Caco-2 (cell line): Measurements from ENCODE around the gene DNAH8. TPM values are rescaled to one million over a fixed set of nuclear protein-coding genes. Genes with fewer than 3 reads are reported as not detected.

Source experiments
- BruUV-seq: library from RNA; stranded (reverse); fragments of 400-500 nt; replicated peaks from 2 replicates; lab custom pipeline; 2021; lab: Mats Ljungman, UMichigan
- CTCF ChIA-PET: fragments of 300-600 bp; sonication (Branson Sonifier 250); formaldehyde crosslinking; loops from one replicate; lab custom pipeline; 2022; ENCODE audit warnings: antibody characterized with exemption; lab: Charles Lee
- POLR2A ChIA-PET: fragments of 300-600 bp; sonication (Branson Sonifier 250); formaldehyde crosslinking; loops from one replicate; lab custom pipeline; 2022; ENCODE audit warnings: antibody characterized with exemption; lab: Charles Lee
- DNase-seq, 2 experiments: peaks; one replicate each; pipeline versions ENCODE4 v3.0.0 to v3.0.0-alpha.2; 2020 to 2022
- H3K27me3 ChIP-seq: replicated peaks from 2 replicates; pipeline ENCODE4 v1.6.0; 2011; ENCODE audit warnings: low read length; ENCODE audit not compliant: control insufficient read depth, insufficient read depth
- H3K36me3 ChIP-seq: 2 replicates; pipeline ENCODE4 v1.5.1; 2011; ENCODE audit warnings: low read length; ENCODE audit not compliant: control insufficient read depth, insufficient read depth
- H3K4me1 ChIP-seq: fragments of 250-450 bp; sonication (Bioruptor Pico); 2 replicates; pipeline ENCODE4 v1.5.1; 2020; ENCODE audit warnings: mild to moderate bottlenecking
- H3K4me3 ChIP-seq: 2 replicates; pipeline ENCODE4 v1.5.1; 2011; ENCODE audit warnings: low read depth, mild to moderate bottlenecking, control low read depth, low read length
- H3K9me3 ChIP-seq: fragments of 250-450 bp; sonication (Bioruptor Pico); 2 replicates; pipeline ENCODE4 v1.5.1; 2020; ENCODE audit warnings: mild to moderate bottlenecking, moderate library complexity
- H3K27ac Mint-ChIP-seq: one replicate; pipeline ENCODE4 v1.8.0; 2022; ENCODE audit warnings: mixed read lengths; ENCODE audit not compliant: unreplicated experiment
- H3K27me3 Mint-ChIP-seq: one replicate; pipeline ENCODE4 v1.8.0; 2022; ENCODE audit warnings: mixed read lengths; ENCODE audit not compliant: insufficient read depth, unreplicated experiment
- H3K36me3 Mint-ChIP-seq: one replicate; pipeline ENCODE4 v1.8.0; 2022; ENCODE audit warnings: mild to moderate bottlenecking, mixed read lengths; ENCODE audit not compliant: insufficient read depth, unreplicated experiment
- H3K4me1 Mint-ChIP-seq: one replicate; pipeline ENCODE4 v1.8.0; 2022; ENCODE audit warnings: low read depth, mixed read lengths; ENCODE audit not compliant: unreplicated experiment
- H3K4me3 Mint-ChIP-seq: one replicate; pipeline ENCODE4 v1.8.0; 2022; ENCODE audit warnings: mild to moderate bottlenecking, moderate library complexity, mixed read lengths; ENCODE audit not compliant: unreplicated experiment
- H3K9me3 Mint-ChIP-seq: one replicate; pipeline ENCODE4 v1.8.0; 2022; ENCODE audit warnings: mixed read lengths; ENCODE audit not compliant: unreplicated experiment
- intact Hi-C: fragments of 100-400 bp; cut with micrococcal nuclease; formaldehyde crosslinking; loops from one replicate; pipeline ENCODE4 v1.10.0; 2022; ENCODE audit not compliant: unreplicated experiment
- total RNA-seq: library from RNA; stranded (reverse); gene quantifications from 2 replicates; pipeline ENCODE4 v1.2.3, GENCODE V29; 2022
- TF ChIP-seq, protein P1 (sequence below), 2 experiments: fragments of 200-600 bp in 1 of 2; IDR thresholded peaks; 1 replicate in 1 of 2; 2 replicates in 1 of 2; pipeline versions ENCODE4 v1.5.1 to v1.8.0; 2011 to 2022; ENCODE audit warnings: antibody characterized with exemption in 1 of 2, control low read depth in 1 of 2, inconsistent platforms in 1 of 2, low read depth in 1 of 2, low read length in 1 of 2, mild to moderate bottlenecking in 1 of 2, moderate library complexity in 1 of 2; ENCODE audit not compliant: insufficient read depth in 1 of 2, severe bottlenecking in 1 of 2, unreplicated experiment in 1 of 2

The DNAH8 gene
- total RNA-seq, 1 experiment from 2014 or later, result not detected

DNA sequence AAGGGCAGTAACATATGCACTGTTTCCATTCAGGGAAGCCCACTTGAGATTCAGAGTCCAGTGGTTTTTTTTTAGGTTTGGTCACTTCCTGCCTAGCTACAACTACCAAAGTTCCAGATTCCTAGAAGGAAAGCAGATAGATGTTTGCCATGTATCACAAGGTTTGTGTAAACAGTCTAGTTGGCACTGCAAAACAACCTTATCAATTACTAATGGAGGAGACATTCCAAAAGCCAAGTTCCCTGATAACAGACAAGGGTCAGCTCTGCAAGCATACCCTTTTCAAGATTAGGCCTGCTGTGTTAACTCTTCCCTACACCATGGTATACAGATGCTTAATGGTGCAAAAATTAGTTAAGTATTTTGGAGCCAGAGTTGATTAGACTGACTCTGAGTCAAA lies 192.2 kb downstream of the DNAH8 start:
- Mint-ChIP-seq H3K27me3 (no peaks in the 10 kb centered on the region), H3K9me3 (no peaks in the 10 kb centered on the region), H3K27ac (no peak overlapping the region), H3K4me1 (peaks cover 7% of the 10 kb centered on the region), H3K4me3 (no peak overlapping the region), H3K36me3 (no peaks in the 10 kb centered on the region)
- no peaks in the 10 kb centered on the region for H3K27me3 ChIP-seq
- TF ChIP-seq, protein P1, sequence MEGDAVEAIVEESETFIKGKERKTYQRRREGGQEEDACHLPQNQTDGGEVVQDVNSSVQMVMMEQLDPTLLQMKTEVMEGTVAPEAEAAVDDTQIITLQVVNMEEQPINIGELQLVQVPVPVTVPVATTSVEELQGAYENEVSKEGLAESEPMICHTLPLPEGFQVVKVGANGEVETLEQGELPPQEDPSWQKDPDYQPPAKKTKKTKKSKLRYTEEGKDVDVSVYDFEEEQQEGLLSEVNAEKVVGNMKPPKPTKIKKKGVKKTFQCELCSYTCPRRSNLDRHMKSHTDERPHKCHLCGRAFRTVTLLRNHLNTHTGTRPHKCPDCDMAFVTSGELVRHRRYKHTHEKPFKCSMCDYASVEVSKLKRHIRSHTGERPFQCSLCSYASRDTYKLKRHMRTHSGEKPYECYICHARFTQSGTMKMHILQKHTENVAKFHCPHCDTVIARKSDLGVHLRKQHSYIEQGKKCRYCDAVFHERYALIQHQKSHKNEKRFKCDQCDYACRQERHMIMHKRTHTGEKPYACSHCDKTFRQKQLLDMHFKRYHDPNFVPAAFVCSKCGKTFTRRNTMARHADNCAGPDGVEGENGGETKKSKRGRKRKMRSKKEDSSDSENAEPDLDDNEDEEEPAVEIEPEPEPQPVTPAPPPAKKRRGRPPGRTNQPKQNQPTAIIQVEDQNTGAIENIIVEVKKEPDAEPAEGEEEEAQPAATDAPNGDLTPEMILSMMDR (IDR thresholded peaks at IDR 0.05; ENCODE audit: insufficient read depth in 1 of 2, low read depth in 1 of 2, low read length in 1 of 2, severe bottlenecking in 1 of 2, unreplicated experiment in 1 of 2), result no peak
- CTCF ChIA-PET, result no interaction called here
- H3K36me3 ChIP-seq, result no peaks in the 10 kb centered on the region
- BruUV-seq, result no TSS peak
- H3K4me1 ChIP-seq, result peaks cover 24% of the 10 kb centered on the region
- no peaks in the 10 kb centered on the region for H3K9me3 ChIP-seq
- peak in 1 of 2 experiments; percentile 17 for DNase-seq
- no peak overlapping the region for H3K4me3 ChIP-seq
- POLR2A ChIA-PET, result interaction anchor here (0.6 kb wide), 1 partner anchor 731 kb away, joined by 6 read pairs; no protein-coding TSS in a partner anchor
- intact Hi-C loops, result no loop called here

DNA sequence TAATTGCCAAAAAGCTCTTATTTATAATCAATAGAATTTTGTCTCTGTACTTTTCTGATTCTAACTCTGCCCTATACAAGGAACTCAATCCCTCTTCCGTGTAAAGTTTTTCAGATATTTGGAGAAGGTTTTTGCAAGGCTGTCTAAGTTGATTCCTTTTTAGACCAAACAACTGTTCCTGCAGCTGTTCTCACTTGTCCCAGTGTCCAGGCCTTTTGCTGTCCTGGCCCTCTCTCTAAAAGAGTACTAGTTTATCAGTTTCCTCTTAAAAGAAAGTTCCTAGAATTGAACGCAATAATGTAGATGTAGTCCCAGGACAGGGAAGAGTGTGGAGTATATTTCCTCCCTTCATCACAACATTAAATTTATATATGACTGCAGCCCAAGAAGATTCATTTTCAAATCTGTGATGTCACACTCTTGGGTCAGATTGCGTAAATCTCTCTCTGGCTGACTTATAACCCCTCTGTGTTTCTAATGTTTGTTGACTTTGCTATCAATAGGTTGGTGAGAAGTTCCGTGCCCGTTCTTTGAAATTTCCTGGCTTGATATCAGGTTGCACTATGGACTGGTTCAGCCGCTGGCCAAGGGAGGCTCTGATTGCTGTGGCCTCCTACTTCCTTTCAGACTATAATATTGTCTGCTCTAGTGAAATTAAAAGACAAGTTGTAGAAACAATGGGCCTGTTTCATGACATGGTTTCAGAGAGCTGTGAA lies 194.1 kb downstream of the DNAH8 start:
- H3K36me3 ChIP-seq, result no peaks in the 10 kb centered on the region
- no peaks in the 10 kb centered on the region for H3K27me3 ChIP-seq
- H3K4me3 ChIP-seq, result no peak overlapping the region
- intact Hi-C loops, result no loop called here
- no peak overlapping the region for H3K4me3 Mint-ChIP-seq
- H3K9me3 Mint-ChIP-seq, result no peaks in the 10 kb centered on the region
- DNase-seq, result peak in 1 of 2 experiments; percentile 3
- H3K4me1 ChIP-seq, result peaks cover 24% of the 10 kb centered on the region
- no peaks in the 10 kb centered on the region for H3K27me3 Mint-ChIP-seq
- no TSS peak for BruUV-seq
- H3K9me3 ChIP-seq, result no peaks in the 10 kb centered on the region
- no peak overlapping the region for H3K27ac Mint-ChIP-seq
- H3K36me3 Mint-ChIP-seq, result no peaks in the 10 kb centered on the region
- TF ChIP-seq, protein P1 (IDR thresholded peaks at IDR 0.05; ENCODE audit: insufficient read depth in 1 of 2, low read depth in 1 of 2, low read length in 1 of 2, severe bottlenecking in 1 of 2, unreplicated experiment in 1 of 2), result no peak
- CTCF ChIA-PET, result no interaction called here
- peaks cover 7% of the 10 kb centered on the region for H3K4me1 Mint-ChIP-seq
- POLR2A ChIA-PET, result no interaction called here

DNA sequence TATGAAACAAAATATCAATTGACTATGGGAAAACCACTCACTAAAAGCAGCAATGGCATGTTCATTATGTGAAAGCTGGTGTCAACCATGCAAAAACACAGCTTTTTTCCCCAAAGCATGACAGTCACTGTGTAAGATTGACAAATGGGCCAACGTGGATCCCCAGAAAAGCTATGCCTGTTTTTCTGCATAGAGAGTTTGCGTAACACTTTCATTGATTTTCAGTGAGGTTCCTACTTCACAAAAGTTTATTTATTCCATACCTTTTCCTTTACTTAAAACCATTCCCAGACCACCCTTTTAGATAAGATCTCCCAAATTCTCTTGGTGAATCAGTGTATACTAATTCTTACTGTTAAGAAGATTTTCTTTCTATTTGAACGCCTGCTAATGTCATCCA lies 195.1 kb downstream of the DNAH8 start:
- Histone ChIP-seq H3K9me3 (no peaks in the 10 kb centered on the region), H3K27me3 (no peaks in the 10 kb centered on the region), H3K36me3 (no peaks in the 10 kb centered on the region), H3K4me3 (no peak overlapping the region), H3K4me1 (peaks cover 24% of the 10 kb centered on the region)
- TF ChIP-seq, protein P1 (IDR thresholded peaks at IDR 0.05; ENCODE audit: insufficient read depth in 1 of 2, low read depth in 1 of 2, low read length in 1 of 2, severe bottlenecking in 1 of 2, unreplicated experiment in 1 of 2), result no peak
- H3K27me3 Mint-ChIP-seq, result no peaks in the 10 kb centered on the region
- ChIA-PET POLR2A (no interaction called here), CTCF (no interaction called here)
- H3K27ac Mint-ChIP-seq, result no peak overlapping the region
- H3K4me3 Mint-ChIP-seq, result no peak overlapping the region
- no TSS peak for BruUV-seq
- intact Hi-C loops, result no loop called here
- H3K36me3 Mint-ChIP-seq, result no peaks in the 10 kb centered on the region
- DNase-seq, result no peak
- H3K9me3 Mint-ChIP-seq, result no peaks in the 10 kb centered on the region
- peaks cover 7% of the 10 kb centered on the region for H3K4me1 Mint-ChIP-seq
